Karpas-422 (cell line): ENCODE measurements around the gene ROGDI. TPM values are rescaled to one million over a fixed set of nuclear protein-coding genes. Genes with fewer than 3 reads are reported as not detected.

Source experiments
- DNase-seq: peaks from one replicate; pipeline ENCODE4 v3.0.0-alpha.2; 2015
- H2AFZ ChIP-seq: fragments of 200-600 bp; sonication (generic); 2 replicates; pipeline ENCODE4 v1.6.1; 2014; ENCODE audit warnings: antibody characterized with exemption, low read length, mixed read lengths
- H3K27ac ChIP-seq: fragments of 200-600 bp; sonication (generic); 2 replicates; pipeline ENCODE4 v1.5.1; 2014; ENCODE audit warnings: mild to moderate bottlenecking, low read length, moderate library complexity
- H3K27me3 ChIP-seq: fragments of 200-600 bp; sonication (generic); 2 replicates; pipeline ENCODE4 v1.6.1; 2014; ENCODE audit warnings: low read length, mixed read lengths
- H3K36me3 ChIP-seq: fragments of 200-600 bp; sonication (generic); 2 replicates; pipeline ENCODE4 v1.6.1; 2014; ENCODE audit warnings: low read length, mixed read lengths; ENCODE audit not compliant: insufficient read depth
- H3K4me1 ChIP-seq: fragments of 200-600 bp; sonication (generic); 2 replicates; pipeline ENCODE4 v1.6.1; 2014; ENCODE audit warnings: mild to moderate bottlenecking, low read length, mixed read lengths
- H3K4me2 ChIP-seq: fragments of 200-600 bp; sonication (generic); 2 replicates; pipeline ENCODE4 v1.6.1; 2014; ENCODE audit warnings: low read length, low read depth, mild to moderate bottlenecking; ENCODE audit not compliant: poor library complexity, severe bottlenecking
- H3K4me3 ChIP-seq: fragments of 200-600 bp; sonication (generic); 2 replicates; pipeline ENCODE4 v1.5.1; 2014; ENCODE audit warnings: mild to moderate bottlenecking, antibody characterized with exemption, low read length, mixed read lengths
- H3K79me2 ChIP-seq: fragments of 200-600 bp; sonication (generic); 2 replicates; pipeline ENCODE4 v1.6.1; 2014; ENCODE audit warnings: mild to moderate bottlenecking, low read length, mixed read lengths
- H3K9ac ChIP-seq: fragments of 200-600 bp; sonication (generic); 2 replicates; pipeline ENCODE4 v1.6.0; 2014; ENCODE audit warnings: low read length
- H3K9me2 ChIP-seq: fragments of 200-600 bp; sonication (generic), shearing (Covaris generic); replicated peaks from 2 replicates; pipeline ENCODE4 v1.6.0; 2014; ENCODE audit warnings: mild to moderate bottlenecking, low read length, moderate library complexity; ENCODE audit not compliant: insufficient read depth
- H3K9me3 ChIP-seq: fragments of 300-700, 200-600 bp; sonication (generic); 2 replicates; pipeline ENCODE4 v1.6.1; 2014; ENCODE audit warnings: low read length, mixed read lengths
- H4K20me1 ChIP-seq: fragments of 200-600 bp; sonication (generic); 2 replicates; pipeline ENCODE4 v1.6.1; 2014; ENCODE audit warnings: mild to moderate bottlenecking, antibody characterized with exemption, low read length, low read depth; ENCODE audit not compliant: insufficient read depth
- total RNA-seq: library from RNA; depleted of rRNA; stranded (reverse); fragments of >200 nt; shearing (Covaris generic); gene quantifications from 2 replicates; pipeline ENCODE4 v1.2.3, GENCODE V29; 2014; ENCODE audit warnings: low replicate concordance

The ROGDI gene
- total RNA-seq, 1 experiment from 2014 or later: 9.4 TPM

DNA sequence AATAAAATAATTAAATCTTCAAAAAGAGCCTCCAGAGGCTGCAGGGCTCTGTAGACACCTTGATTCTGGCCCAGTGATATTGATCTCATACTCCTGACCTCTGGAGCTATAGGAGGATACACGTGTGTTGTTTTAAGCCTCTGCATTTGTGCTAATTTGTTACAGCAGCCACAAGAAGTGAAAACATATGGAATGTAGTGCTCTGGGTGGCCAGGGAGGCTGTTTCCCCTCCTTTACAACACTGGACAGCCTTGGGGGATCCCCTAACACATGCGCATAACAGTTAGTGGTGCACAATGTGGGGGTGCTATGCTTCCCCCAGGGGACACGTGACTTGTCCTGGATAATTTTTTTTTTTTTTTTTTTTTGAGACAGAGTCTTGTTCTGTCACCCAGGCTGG lies 30.8 kb downstream of the ROGDI start:
- Histone ChIP-seq H3K9ac (no peak overlapping the region), H3K4me3 (no peak overlapping the region), H3K36me3 (no peaks in the 10 kb centered on the region), H3K9me3 (no peaks in the 10 kb centered on the region), H3K4me2 (no peak overlapping the region), H3K9me2 (no peaks in the 10 kb centered on the region), H3K27ac (no peak overlapping the region), H3K79me2 (peaks cover 3% of the 10 kb centered on the region), H4K20me1 (no peaks in the 10 kb centered on the region), H3K27me3 (no peaks in the 10 kb centered on the region), H3K4me1 (peaks cover 17% of the 10 kb centered on the region), H2AFZ (no peak overlapping the region)
- no peak for DNase-seq

DNA sequence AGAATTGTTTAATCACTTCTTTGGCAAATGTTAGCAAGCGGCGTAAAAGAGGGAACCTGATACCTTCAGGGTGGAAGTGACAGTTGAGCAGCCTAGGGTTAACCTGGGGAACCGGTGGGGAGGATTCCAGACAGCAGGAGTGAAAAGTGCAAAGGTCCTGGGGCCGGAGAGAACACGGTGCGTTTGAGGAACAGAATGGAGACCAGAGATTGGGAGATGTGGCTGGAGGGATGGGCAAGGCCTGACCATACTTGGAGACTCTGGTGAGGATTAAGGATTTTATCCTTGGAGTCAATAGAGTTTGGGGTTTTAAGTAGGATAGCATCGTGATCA lies 33.2 kb downstream of the ROGDI start:
- Histone ChIP-seq H4K20me1 (no peaks in the 10 kb centered on the region), H3K36me3 (no peaks in the 10 kb centered on the region), H3K27ac (no peak overlapping the region), H3K4me2 (peak overlapping the region; percentile 91), H2AFZ (peak overlapping the region; percentile 71; the same call in 1 of the 2 replicates), H3K27me3 (no peaks in the 10 kb centered on the region), H3K79me2 (peaks cover 22% of the 10 kb centered on the region), H3K9me2 (no peaks in the 10 kb centered on the region), H3K9me3 (no peaks in the 10 kb centered on the region), H3K9ac (no peak overlapping the region), H3K4me1 (peaks cover 27% of the 10 kb centered on the region), H3K4me3 (peak overlapping the region; percentile 72; the same call in 1 of the 2 replicates)
- DNase-seq: no peak

DNA sequence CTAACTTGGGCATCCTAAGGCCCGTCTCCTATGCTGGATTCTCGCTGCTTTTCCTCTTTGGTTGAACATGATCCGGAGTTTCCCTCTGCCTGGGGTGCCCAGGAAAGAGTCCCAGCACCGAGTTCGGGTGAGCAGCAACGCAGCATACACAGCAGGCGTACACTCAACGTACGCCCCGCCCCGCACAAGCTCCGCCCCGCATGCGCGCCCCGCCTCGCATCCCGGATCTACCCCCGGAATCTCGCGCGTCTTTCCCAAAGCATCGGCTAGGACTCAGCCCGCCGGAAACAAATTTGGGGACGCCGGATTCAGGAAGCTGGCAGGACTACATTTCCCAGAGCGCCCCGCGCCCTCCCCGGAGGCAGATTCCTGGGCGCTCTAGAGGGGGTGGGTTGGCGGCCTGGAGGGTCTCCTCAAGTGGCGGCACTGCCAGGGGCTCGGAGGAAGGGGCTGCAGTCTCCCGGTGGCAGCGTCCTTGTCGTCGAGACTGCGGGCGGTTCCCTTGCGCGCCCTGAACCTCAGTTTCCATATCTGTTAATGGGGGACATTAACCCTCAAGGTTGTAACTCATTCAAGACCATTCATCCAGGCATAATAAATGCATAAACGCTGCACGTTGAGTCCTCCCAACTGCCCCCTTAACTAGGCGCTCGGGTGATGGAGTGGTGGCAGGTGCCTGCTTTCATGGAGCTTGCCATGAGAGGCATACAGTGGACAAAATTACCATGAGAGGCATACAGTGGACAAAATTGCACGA lies 33.7 kb downstream of the ROGDI start:
- H3K4me3 ChIP-seq: peak overlapping the region; percentile 72
- peak overlapping the region; percentile 71 for H2AFZ ChIP-seq
- H3K27ac ChIP-seq: no peak overlapping the region
- peaks cover 22% of the 10 kb centered on the region for H3K79me2 ChIP-seq
- no peaks in the 10 kb centered on the region for H3K27me3 ChIP-seq
- peaks cover 2% of the 10 kb centered on the region; the same call in 1 of the 2 replicates for H3K36me3 ChIP-seq
- peak; percentile 94 for DNase-seq
- no peaks in the 10 kb centered on the region for H3K9me3 ChIP-seq
- peak overlapping the region; percentile 97 for H3K9ac ChIP-seq
- peaks cover 27% of the 10 kb centered on the region for H3K4me1 ChIP-seq
- no peaks in the 10 kb centered on the region for H4K20me1 ChIP-seq
- no peaks in the 10 kb centered on the region for H3K9me2 ChIP-seq
- peak overlapping the region; percentile 91 for H3K4me2 ChIP-seq

DNA sequence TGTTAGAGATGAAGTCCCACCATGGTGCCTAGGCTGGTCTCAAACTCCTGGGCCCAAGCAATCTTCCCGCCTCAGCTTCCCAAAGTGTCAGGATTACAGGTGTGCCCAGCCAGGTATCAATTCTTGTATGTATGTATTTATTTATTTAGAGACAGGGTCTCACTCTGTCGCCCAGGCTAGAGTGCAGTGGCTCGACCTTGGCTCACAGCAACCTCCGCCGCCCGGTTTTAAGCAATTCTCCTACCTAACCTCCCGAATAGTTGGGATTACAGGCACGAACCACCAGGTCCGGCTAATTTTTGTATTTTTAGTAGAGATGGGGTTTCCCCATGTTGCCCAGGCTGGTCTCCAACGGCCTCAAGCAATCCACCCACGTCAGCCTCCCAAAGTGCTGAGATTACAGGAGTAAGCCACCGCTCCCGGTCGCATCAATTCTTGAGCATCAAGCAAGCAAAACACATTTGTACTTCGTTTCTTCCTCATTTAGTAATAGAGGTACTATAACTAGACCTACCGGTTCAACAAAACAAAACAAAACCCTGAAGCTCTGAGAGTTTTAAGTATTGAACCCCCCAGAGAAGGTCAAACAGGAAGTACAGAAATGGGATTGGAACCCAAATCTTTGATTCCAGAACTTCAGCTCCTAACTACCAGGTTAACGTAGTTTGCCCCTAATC lies 34.4 kb downstream of the ROGDI start:
- H2AFZ ChIP-seq: peak overlapping the region; percentile 71
- H3K4me2 ChIP-seq: peak overlapping the region; percentile 91
- peak; percentile 64 for DNase-seq
- H3K36me3 ChIP-seq: peaks cover 4% of the 10 kb centered on the region; the same call in 1 of the 2 replicates
- H3K9me3 ChIP-seq: no peaks in the 10 kb centered on the region
- peaks cover 27% of the 10 kb centered on the region for H3K4me1 ChIP-seq
- H3K79me2 ChIP-seq: peaks cover 22% of the 10 kb centered on the region
- peak overlapping the region; percentile 97 for H3K9ac ChIP-seq
- H3K4me3 ChIP-seq: peak overlapping the region; percentile 72
- H4K20me1 ChIP-seq: no peaks in the 10 kb centered on the region
- no peaks in the 10 kb centered on the region for H3K27me3 ChIP-seq
- no peak overlapping the region for H3K27ac ChIP-seq
- H3K9me2 ChIP-seq: no peaks in the 10 kb centered on the region

DNA sequence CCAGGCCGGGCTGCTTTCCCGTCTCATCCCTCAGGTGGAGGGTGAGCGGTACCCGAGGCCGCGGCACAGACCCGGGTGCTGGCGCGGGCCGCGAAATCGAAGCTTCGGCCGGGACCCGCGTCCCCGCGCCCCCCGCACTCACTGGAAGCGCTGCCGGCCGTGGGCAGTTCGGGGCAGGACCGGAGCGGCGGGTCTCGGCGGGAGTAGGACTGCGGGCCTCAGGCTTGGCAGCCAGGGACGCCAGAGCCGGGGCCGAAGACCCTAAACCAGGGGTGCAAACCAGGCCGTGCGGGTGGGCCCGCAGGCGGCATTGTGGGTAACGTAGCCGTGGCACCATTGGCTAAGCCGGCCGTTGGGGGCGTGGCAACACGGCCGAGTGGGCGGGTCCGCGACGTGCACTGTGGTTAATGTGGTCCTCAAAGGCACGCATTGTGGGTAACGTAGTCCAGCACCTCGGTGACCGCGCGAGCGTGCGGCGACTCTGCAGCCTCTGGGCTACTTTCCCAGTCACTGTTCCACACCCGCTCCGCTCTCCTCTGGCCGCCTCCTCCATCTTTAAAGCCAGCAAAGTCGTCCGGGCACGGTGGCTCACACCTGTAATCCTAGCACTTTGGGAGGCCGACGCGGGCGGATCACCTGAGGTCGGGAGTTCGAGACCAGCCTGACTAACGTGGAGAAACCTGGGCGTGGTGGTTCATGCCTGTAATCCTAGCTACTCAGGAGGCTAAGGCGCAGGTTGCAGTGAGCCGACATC lies 35.4 kb downstream of the ROGDI start, which contains the start of gene ZNF500:
Gene ZNF500, minus strand, starts transcription at position 288 of the 754 bp plus-strand sequence. CDS start 1,184 bp downstream, outside the sequence.
- Histone ChIP-seq H3K9me3 (no peaks in the 10 kb centered on the region), H3K79me2 (peaks cover 22% of the 10 kb centered on the region), H2AFZ (peak within 1 kb of the TSS; percentile 97), H3K36me3 (peaks cover 4% of the 10 kb centered on the region; the same call in 1 of the 2 replicates), H3K9me2 (no peaks in the 10 kb centered on the region), H3K27ac (no peak within 1 kb of the TSS), H3K27me3 (no peaks in the 10 kb centered on the region), H4K20me1 (no peaks in the 10 kb centered on the region), H3K9ac (peak within 1 kb of the TSS; percentile 97), H3K4me2 (peak within 1 kb of the TSS; percentile 91), H3K4me1 (peaks cover 27% of the 10 kb centered on the region), H3K4me3 (peak within 1 kb of the TSS; percentile 100)
- peak; percentile 98 for DNase-seq

DNA sequence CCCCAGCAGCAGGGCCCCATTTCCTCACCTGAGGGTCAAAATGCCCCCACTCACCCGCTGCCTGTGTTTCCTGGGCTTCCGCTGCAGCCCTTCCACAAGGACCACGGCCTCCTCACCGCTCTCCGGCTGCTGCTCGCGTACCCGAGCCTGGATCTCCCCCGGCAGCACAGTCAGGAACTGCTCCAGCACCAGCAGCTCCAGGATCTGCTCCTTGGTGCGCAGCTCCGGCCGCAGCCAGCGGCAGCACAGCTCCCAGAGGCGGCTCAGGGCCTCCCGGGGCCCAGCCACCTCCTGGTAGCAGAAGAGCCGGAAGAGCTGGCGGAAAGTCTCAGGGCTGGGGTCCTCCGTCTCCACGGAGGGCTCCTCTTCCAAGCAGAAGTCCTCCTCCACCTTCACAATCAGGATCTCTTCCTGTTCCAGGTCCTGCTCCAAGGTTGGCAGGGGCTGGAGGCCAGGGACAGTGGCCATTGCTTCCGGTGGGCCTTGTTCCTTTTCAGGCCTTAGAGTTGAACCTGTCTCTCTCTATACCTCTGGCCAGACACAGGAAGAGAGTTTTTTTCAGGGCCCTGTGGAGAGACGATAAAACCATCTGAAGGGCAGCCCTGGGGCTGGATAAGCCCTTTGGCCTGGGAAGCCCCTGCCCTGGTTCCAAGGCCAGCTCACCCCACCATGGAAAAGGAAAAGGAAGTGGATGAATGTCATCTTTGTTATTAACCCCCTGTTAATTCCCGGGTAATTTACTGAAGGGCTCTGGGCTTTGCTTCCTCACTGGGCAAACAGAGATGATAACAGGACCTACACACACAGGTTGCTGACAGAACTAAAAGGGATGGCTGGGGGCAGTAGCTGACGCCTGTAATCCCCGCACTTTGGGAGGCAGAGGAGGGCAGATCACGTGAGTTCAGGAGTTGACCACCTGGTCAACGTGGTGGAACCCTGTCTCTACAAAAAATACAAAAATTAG lies 36.6 kb downstream of the ROGDI start:
- Histone ChIP-seq H2AFZ (no peak overlapping the region), H3K4me3 (peak overlapping the region; percentile 100), H3K27ac (no peak overlapping the region)

DNA sequence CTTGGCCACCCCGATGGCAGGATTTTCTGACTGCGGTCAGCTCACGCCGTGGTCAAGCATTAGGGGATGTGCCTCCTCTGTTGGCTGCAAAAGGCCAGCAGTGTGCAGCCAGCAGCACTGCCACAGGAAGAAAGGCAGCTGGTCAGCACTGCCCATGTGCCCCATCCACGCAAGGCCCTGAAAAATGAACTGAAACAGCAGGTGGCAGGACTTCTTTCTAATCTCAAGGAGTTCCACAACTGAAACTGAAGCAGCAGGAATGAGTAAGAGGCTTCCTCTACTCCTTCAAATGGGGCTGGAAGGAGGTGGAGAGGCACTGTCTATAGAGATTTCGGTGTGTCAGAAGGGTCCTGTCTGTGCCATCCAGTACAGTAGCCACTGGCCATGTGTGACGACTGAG lies 38.6 kb downstream of the ROGDI start:
- Histone ChIP-seq H3K4me3 (no peak overlapping the region), H3K9ac (no peak overlapping the region), H3K4me2 (no peak overlapping the region), H3K9me3 (no peaks in the 10 kb centered on the region), H3K27me3 (no peaks in the 10 kb centered on the region), H2AFZ (no peak overlapping the region), H3K36me3 (peaks cover 4% of the 10 kb centered on the region), H3K4me1 (peaks cover 24% of the 10 kb centered on the region), H3K27ac (no peak overlapping the region), H3K79me2 (peaks cover 22% of the 10 kb centered on the region), H4K20me1 (no peaks in the 10 kb centered on the region), H3K9me2 (no peaks in the 10 kb centered on the region)
- DNase-seq: no peak

More for the DNA sequence above, 36.6 kb downstream of the ROGDI start:
- no peaks in the 10 kb centered on the region for H3K27me3 ChIP-seq
- no peaks in the 10 kb centered on the region for H3K9me2 ChIP-seq
- no peak for DNase-seq
- no peaks in the 10 kb centered on the region for H4K20me1 ChIP-seq
- H3K79me2 ChIP-seq: peaks cover 22% of the 10 kb centered on the region
- H3K9me3 ChIP-seq: no peaks in the 10 kb centered on the region
- H3K36me3 ChIP-seq: peaks cover 4% of the 10 kb centered on the region; the same call in 1 of the 2 replicates
- H3K9ac ChIP-seq: peak overlapping the region; percentile 97
- peak overlapping the region; percentile 91 for H3K4me2 ChIP-seq
- peaks cover 27% of the 10 kb centered on the region for H3K4me1 ChIP-seq
